OCI-LY1 (cell line): ENCODE measurements around the gene LIAS.

Source experiments
- H2AFZ ChIP-seq: fragments of 200-600 bp; sonication (generic), shearing (Covaris generic); 2 replicates; pipeline ENCODE4 v1.6.0; 2014; ENCODE audit warnings: antibody characterized with exemption, mild to moderate bottlenecking, low read length
- H3F3A ChIP-seq: fragments of 200-600 bp; sonication (generic), shearing (Covaris generic); 2 replicates; pipeline ENCODE4 v1.6.0; 2014; ENCODE audit warnings: mild to moderate bottlenecking, antibody characterized with exemption, low read length, moderate library complexity; ENCODE audit not compliant: insufficient read depth
- H3K27ac ChIP-seq: fragments of 200-600 bp; sonication (generic); 2 replicates; pipeline ENCODE4 v1.5.1; 2014; ENCODE audit warnings: low read length, mixed run types, mild to moderate bottlenecking, low read depth; ENCODE audit not compliant: poor library complexity, severe bottlenecking
- H3K27me3 ChIP-seq: fragments of 200-600 bp; sonication (generic); 2 replicates; pipeline ENCODE4 v1.6.0; 2014; ENCODE audit warnings: antibody characterized with exemption, mild to moderate bottlenecking, low read length, moderate library complexity; ENCODE audit not compliant: insufficient read depth
- H3K36me3 ChIP-seq: fragments of 200-600 bp; sonication (generic); 2 replicates; pipeline ENCODE4 v1.6.1; 2014; ENCODE audit warnings: mild to moderate bottlenecking, antibody characterized with exemption, low read length, moderate library complexity, mixed read lengths; ENCODE audit not compliant: insufficient read depth
- H3K4me1 ChIP-seq: fragments of 200-600 bp; sonication (generic); 2 replicates; pipeline ENCODE4 v1.5.1; 2014; ENCODE audit warnings: mild to moderate bottlenecking, low read length, moderate library complexity; ENCODE audit not compliant: insufficient read depth, severe bottlenecking
- H3K4me2 ChIP-seq: fragments of 200-600 bp; sonication (generic), shearing (Covaris generic); 2 replicates; pipeline ENCODE4 v1.6.1; 2014; ENCODE audit warnings: low read length
- H3K4me3 ChIP-seq: fragments of 200-600 bp; sonication (generic); 2 replicates; pipeline ENCODE4 v1.5.1; 2014; ENCODE audit warnings: low read length, low read depth, mild to moderate bottlenecking, mixed read lengths; ENCODE audit not compliant: poor library complexity, severe bottlenecking
- H3K79me2 ChIP-seq: fragments of 200-600 bp; shearing (Covaris generic); 2 replicates; pipeline ENCODE4 v1.6.1; 2016; ENCODE audit warnings: mixed run types, low read length, mixed read lengths; ENCODE audit not compliant: insufficient read depth
- H3K9ac ChIP-seq: fragments of 200-600 bp; sonication (generic), shearing (Covaris generic); 2 replicates; pipeline ENCODE4 v1.6.1; 2014; ENCODE audit warnings: mild to moderate bottlenecking, low read length, mixed read lengths
- H3K9me2 ChIP-seq: fragments of 200-600 bp; sonication (generic), shearing (Covaris generic); 2 replicates; pipeline ENCODE4 v1.6.1; 2014; ENCODE audit warnings: low read depth, mild to moderate bottlenecking, low read length, mixed read lengths
- H3K9me3 ChIP-seq: fragments of 200-600 bp; shearing (Covaris generic); 2 replicates; pipeline ENCODE4 v1.6.1; 2014; ENCODE audit warnings: low read length, mixed read lengths
- H4K20me1 ChIP-seq: fragments of 200-600 bp; sonication (generic), shearing (Covaris generic); 2 replicates; pipeline ENCODE4 v1.6.0; 2016; ENCODE audit warnings: mild to moderate bottlenecking, low read length; ENCODE audit not compliant: insufficient read depth
- CTCF ChIP-seq: fragments of 200-600 bp; sonication (generic), shearing (Covaris generic); IDR thresholded peaks from 2 replicates; pipeline ENCODE4 v1.5.1; 2017; ENCODE audit warnings: mild to moderate bottlenecking, antibody characterized with exemption, low read length, moderate library complexity, mixed read lengths
- EZH2 ChIP-seq: fragments of 200-600 bp; sonication (generic), shearing (Covaris generic); IDR thresholded peaks from 2 replicates; pipeline ENCODE4 v1.8.0; 2017; ENCODE audit warnings: borderline replicate concordance, mixed run types, mild to moderate bottlenecking, antibody characterized with exemption, low read length, moderate library complexity, mixed read lengths

Gene LIAS

GRCh38 chr4:39526765-39527295, 68.0 kb downstream of the LIAS start:
- H3K27ac ChIP-seq = no peak overlapping the region
- no peak overlapping the region for H2AFZ ChIP-seq
- H3K4me2 ChIP-seq = peak overlapping the region; percentile 97
- no peaks in the 10 kb centered on the region for H3K27me3 ChIP-seq
- no peak for TF ChIP-seq CTCF
- TF ChIP-seq EZH2 = no peak
- H3K9me3 ChIP-seq = no peaks in the 10 kb centered on the region
- no peaks in the 10 kb centered on the region for H3K9me2 ChIP-seq
- no peaks in the 10 kb centered on the region for H3F3A ChIP-seq
- peaks cover 3% of the 10 kb centered on the region; the same call in 1 of the 2 replicates for H3K36me3 ChIP-seq
- peak overlapping the region; percentile 76 for H3K4me3 ChIP-seq
- no peaks in the 10 kb centered on the region for H4K20me1 ChIP-seq
- peaks cover 26% of the 10 kb centered on the region for H3K4me1 ChIP-seq
- H3K79me2 ChIP-seq = peaks cover 26% of the 10 kb centered on the region
- H3K9ac ChIP-seq = peak overlapping the region; percentile 73

GRCh38 chr4:39527296-39528060, 68.6 kb downstream of the LIAS start, which contains the start of gene UGDH:
UGDH (minus strand) TSS chr4:39527439; CDS start chr4:39521512, 5,927 bp downstream.
- Histone ChIP-seq H3F3A (no peaks in the 10 kb centered on the region), H3K27ac (peak within 1 kb of the TSS; percentile 8), H3K4me2 (peak within 1 kb of the TSS; percentile 97), H3K9ac (peak within 1 kb of the TSS; percentile 73), H2AFZ (no peak within 1 kb of the TSS), H3K4me3 (peak within 1 kb of the TSS; percentile 76), H3K9me3 (no peaks in the 10 kb centered on the region), H3K79me2 (peaks cover 20% of the 10 kb centered on the region), H3K27me3 (no peaks in the 10 kb centered on the region), H3K9me2 (no peaks in the 10 kb centered on the region), H4K20me1 (no peaks in the 10 kb centered on the region), H3K4me1 (peaks cover 26% of the 10 kb centered on the region), H3K36me3 (peaks cover 8% of the 10 kb centered on the region; the same call in 1 of the 2 replicates)
- TF ChIP-seq EZH2 (no peak), CTCF (no peak; the same call in 1 of the 2 replicates)

GRCh38 chr4:39528061-39528465, 69.2 kb downstream of the LIAS start:
- H3K4me3 ChIP-seq = peak overlapping the region; percentile 76
- TF ChIP-seq EZH2 = no peak
- TF ChIP-seq CTCF = no peak; the same call in 1 of the 2 replicates
- no peaks in the 10 kb centered on the region for H3K9me3 ChIP-seq
- no peaks in the 10 kb centered on the region for H3K9me2 ChIP-seq
- H3K79me2 ChIP-seq = peaks cover 19% of the 10 kb centered on the region
- no peaks in the 10 kb centered on the region for H3K27me3 ChIP-seq
- H3K36me3 ChIP-seq = peaks cover 13% of the 10 kb centered on the region; the same call in 1 of the 2 replicates
- no peaks in the 10 kb centered on the region for H4K20me1 ChIP-seq
- no peak overlapping the region for H2AFZ ChIP-seq
- peak overlapping the region; percentile 8 for H3K27ac ChIP-seq
- H3F3A ChIP-seq = no peaks in the 10 kb centered on the region
- H3K4me1 ChIP-seq = peaks cover 26% of the 10 kb centered on the region
- peak overlapping the region; percentile 97 for H3K4me2 ChIP-seq
- peak overlapping the region; percentile 73 for H3K9ac ChIP-seq
